ENCODE data around the gene TWSG1.
"Not testable (repeated sequence)": the region's sequence is repeated elsewhere in the genome, so short reads cannot be mapped to it uniquely, and the experiment has no call there.

The TWSG1 gene

DNA sequence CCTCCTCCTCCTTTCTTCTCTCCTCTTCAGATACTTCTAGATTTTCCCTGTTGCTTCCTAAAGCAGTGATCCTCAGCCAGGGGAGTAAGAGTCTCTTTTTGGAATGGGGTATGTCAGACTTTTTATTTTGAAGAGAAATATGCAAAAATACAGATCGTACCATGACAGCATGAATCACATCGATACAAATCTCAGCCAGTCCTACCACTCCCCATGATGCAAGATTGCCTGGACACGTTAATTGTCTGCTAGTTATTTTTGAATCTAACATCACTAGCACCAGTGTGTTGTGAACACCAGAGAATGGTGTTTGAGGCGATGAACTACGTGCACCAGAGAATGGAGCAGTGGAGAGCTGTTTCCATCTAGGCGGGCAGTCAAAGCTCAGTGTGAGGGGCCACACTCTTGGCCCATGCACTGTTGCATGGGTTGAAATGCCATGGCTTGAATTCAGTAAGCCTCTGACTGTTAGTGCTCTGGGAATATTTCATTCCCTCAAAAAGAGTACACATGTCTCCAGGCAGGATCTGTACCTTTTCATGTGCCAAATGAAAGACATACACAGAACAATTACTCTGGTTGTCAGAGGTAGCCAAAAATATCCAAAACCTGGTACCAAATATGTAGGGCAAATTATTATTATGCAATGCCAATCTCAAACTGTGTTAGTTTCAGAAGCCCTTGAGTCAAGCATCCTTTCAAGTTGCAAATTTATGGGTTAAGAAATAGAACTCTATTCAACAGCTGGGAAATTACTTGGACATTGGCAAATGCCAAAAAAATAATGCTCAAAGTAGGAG, 94.5 kb downstream of the TWSG1 start:
- DNase-seq = no peak

GRCh38 chr18:9429662-9429993, 95.1 kb downstream of the TWSG1 start:
- no peak for DNase-seq

GRCh38 chr18:9430315-9430714, 95.7 kb downstream of the TWSG1 start:
- not testable (repeated sequence) for DNase-seq

DNA sequence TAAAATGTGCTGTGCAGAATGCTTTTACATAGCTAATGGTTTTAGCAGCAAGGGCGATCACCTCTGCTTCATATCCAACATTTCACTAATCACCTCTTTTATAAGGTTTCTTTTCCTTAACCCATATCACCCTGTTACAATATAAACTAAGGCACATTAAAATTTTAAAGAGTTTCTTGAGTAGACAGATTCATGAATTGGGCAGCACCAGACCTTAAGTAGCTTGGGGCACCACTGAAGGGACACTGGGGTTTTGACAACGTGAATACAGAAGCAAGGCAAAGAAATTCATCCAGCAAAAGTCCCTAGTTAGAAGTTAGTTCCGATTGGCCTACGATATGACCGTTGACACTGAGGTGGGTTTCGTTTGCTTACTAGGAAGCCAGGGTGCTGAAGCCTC, 96.7 kb downstream of the TWSG1 start:
- DNase-seq = no peak

GRCh38 chr18:9433122-9433521, 98.5 kb downstream of the TWSG1 start:
- not testable (repeated sequence) for DNase-seq

DNA sequence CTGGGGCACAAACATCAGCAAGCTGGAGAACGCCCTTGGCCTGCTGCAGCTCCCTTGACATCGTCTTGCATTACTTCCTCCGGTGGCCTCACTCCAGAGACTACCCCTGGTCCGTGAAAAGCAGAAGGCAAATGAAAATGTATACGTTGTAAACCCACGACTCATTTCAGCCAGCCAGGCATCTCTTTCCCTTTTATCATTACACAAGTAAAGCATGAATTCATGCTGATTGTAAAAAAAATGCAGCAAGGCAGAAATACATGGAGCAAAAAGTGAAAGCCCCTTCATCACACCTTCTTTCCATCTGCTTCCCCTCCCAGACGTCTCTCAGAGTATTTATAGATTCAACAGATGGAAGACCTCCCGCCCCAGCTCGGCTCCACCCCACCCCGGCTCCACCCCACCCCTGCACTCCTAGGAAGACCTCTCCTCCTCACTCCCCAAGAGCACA, 99.1 kb downstream of the TWSG1 start:
- DNase-seq = peak; percentile 79

- no peak for DNase-seq
These were observed 99.6 kb downstream of the TWSG1 start for GRCh38 chr18:9434122-9434701.

DNA sequence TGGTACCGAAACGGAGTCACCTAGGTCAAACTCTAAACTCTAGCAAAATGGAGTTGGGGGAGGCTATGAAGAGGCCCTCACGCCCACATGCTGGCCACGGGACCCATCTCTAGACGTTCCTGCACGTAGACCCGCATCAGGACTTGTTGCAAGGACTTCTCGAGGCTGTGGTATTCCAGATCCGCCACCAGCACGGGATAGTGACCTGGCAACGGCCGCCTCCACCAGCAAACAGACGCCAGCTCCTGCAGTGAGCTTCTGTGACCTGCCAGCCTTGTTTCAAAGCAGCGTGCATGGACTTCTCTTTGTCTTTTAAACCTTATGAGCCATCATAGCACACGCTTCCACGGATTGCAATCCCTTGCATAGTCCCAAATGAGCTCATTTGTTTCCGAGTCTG, 100.5 kb downstream of the TWSG1 start:
- no peak for DNase-seq

DNA sequence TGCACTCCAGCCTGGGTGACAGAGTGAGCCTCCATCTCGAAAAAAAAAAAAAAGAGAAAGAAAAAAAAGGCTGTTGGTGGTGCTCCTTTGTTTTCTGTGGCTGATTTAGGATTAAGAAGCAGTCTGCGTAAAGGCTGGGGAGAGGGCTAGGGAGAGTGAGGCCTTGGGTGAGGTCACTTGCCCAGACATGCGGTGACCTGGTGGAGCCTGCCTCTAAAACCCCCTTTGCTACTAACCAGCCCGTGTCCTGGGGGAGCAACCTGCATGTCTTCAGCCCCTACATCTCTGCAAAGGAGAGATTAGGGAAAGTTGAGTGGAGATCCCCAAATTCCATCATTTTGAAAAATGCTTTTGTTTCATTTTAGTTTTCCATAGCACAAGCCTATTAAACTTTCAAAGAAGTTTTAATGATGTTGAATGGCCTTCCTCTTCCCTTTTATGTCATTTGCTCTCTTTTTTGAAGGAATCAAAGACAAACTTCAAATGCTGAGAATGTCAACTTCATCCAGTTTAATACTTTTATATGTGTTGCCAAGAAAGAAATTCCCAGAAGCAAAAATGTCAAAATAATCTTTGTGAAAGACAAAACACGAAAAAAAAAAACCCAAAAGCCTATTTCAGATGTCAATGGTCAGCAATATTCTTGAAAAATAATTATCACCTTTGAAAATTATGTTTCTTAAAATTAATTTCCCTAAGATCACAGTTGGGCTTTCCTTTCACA, 101.8 kb downstream of the TWSG1 start:
- no peak for DNase-seq

DNA sequence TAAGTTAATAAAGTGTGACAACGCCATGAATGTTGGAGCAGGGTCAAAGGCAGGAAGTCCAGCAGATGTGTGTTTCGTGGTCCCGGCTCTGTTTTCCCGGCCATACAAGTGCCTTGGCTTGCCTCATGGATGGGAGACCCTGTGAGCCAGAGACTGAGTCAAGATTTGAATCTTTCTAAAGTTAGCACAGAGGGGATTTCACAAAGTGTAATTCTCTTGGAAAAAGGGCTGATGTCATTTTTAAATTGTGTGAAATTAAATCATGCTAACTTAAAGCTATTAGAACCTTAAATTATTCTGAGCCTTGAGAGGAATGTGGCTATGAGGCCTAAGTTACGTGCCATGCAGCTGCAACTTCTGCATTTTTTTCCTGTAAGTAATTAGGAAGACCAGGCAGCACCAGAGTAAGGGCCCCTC, 102.5 kb downstream of the TWSG1 start:
- DNase-seq = peak; percentile 83

DNA sequence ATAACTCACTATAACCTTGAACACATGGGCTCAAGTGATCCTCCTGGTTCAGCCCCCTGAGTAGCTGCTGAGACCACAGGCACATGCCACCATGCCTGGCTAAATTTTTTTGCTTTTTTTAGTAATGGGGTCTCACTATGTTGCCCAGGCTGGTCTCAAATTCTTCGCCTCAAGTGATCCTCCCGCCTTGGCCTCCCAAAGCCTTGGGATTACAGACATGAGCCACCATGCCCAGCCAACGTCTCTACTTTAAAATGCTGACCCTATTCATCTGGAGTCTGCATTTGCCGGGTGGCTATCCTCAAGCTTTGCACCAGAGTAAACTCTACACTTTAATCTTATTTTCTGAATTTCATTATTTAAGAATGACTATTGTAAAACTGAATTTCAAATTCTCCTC, 103.1 kb downstream of the TWSG1 start:
- DNase-seq = no peak

GRCh38 chr18:9441061-9441460, 106.5 kb downstream of the TWSG1 start:
- DNase-seq = no peak

- no peak for DNase-seq
These were observed 110.0 kb downstream of the TWSG1 start for GRCh38 chr18:9444549-9444948.

GRCh38 chr18:9446839-9447238, 112.3 kb downstream of the TWSG1 start:
- no peak for DNase-seq

GRCh38 chr18:9447334-9447733, 112.8 kb downstream of the TWSG1 start:
- no peak for DNase-seq

DNA sequence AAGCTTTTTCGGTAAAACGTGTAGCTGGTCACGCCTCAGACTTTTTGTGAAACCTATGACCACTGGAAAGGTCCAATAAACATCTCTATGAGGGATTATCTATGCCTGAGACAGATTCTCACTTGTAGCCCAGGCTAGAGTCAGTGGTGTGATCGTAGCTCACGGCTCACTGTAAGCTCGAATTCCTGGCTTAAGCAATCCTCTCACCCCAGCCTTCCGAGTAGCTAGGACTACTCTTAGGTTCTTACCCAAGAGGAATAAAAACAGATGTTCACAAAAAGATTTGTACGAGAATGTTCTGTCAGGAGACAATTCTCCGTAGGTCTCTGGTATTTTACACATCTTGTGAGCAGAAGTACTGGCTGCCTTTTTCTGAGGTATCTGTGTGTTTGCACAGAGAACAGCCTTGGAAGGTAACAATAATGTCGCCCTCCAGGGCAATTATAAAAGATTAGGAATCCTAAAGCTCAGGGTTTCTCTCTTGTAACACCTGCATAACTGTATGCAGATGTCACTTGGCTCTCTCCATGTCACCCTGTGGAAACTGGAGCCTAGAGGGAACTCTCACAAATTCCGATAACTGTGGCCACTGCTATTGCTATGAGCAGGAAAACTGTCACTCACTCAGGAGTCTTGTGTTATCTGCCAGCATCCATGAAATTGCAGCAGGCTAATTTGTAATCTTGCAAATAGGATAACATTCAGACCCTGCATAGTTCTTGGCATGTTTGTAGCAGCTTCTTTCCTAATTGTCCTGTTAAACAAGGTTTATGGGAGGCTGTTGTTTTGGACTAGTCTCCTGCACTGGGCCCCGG, 115.2 kb downstream of the TWSG1 start:
- no peak for DNase-seq

DNA sequence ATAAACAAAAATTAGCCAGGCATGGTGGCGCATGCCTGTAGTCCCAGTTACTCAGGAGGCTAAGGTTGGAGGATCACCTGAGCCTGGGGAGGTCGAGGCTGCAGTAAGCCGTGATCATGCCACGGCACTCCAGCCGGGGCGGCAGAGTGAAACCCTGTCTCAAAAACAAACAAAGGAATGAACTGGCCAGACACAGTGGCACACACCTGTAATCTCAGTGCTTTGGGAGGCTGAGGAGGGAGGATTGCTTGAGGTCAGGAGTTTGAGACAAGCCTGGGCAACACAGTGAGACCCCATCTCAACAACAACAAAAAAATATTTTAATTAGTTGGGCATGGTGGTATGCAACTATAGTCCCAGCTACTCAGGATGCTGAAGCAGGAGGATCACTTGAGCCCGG, 116.3 kb downstream of the TWSG1 start:
- not testable (repeated sequence) for DNase-seq

Data from femur (tissue), 1 donor.